Liver (tissue), 9 donors: Measurements from ENCODE around the gene NTM. TPM values are rescaled to one million over a fixed set of nuclear protein-coding genes. Genes with fewer than 3 reads are reported as not detected.

Source experiments
- DNase-seq: peaks from one replicate; pipeline ENCODE4 v3.0.0-alpha.2; 2017; ENCODE audit warnings: low spot score
- H3K27ac ChIP-seq, 2 donors: one replicate each; pipeline ENCODE4 v1.7.0; 2013; ENCODE audit warnings: inconsistent platforms in 2 of 2, low read length in 2 of 2, control low read depth in 1 of 2, low read depth in 1 of 2, mild to moderate bottlenecking in 1 of 2
- H3K27me3 ChIP-seq, 4 donors: one replicate each; pipeline versions ENCODE4 v1.6.1 to v1.7.0; 2013; ENCODE audit warnings: low read length in 3 of 4, inconsistent platforms in 1 of 4, mild to moderate bottlenecking in 1 of 4, moderate library complexity in 1 of 4; ENCODE audit not compliant: control insufficient read depth in 4 of 4, insufficient read depth in 4 of 4
- H3K36me3 ChIP-seq, 4 donors: one replicate each; pipeline versions ENCODE4 v1.6.1 to v1.7.0; 2013; ENCODE audit warnings: low read length in 3 of 4, mild to moderate bottlenecking in 3 of 4, low read depth in 1 of 4, moderate library complexity in 1 of 4; ENCODE audit not compliant: control insufficient read depth in 4 of 4, insufficient read depth in 3 of 4
- H3K4me1 ChIP-seq, 4 donors: one replicate each; pipeline versions ENCODE4 v1.6.1 to v1.7.0; 2013; ENCODE audit warnings: low read length in 3 of 4, mild to moderate bottlenecking in 3 of 4, moderate library complexity in 1 of 4; ENCODE audit not compliant: control insufficient read depth in 4 of 4, insufficient read depth in 4 of 4
- H3K4me3 ChIP-seq, 3 donors: one replicate each; pipeline versions ENCODE4 v1.6.1 to v1.7.0; 2013; ENCODE audit warnings: low read length in 3 of 3, control low read depth in 1 of 3, low read depth in 1 of 3, mild to moderate bottlenecking in 1 of 3
- H3K9ac ChIP-seq, 2 donors: one replicate each; pipeline ENCODE4 v1.7.0; 2013; ENCODE audit warnings: low read length in 2 of 2, mild to moderate bottlenecking in 2 of 2, moderate library complexity in 2 of 2, control low read depth in 1 of 2, low read depth in 1 of 2
- H3K9me3 ChIP-seq, 4 donors: one replicate each; pipeline versions ENCODE4 v1.6.1 to v1.7.0; 2013; ENCODE audit warnings: low read length in 3 of 4; ENCODE audit not compliant: control insufficient read depth in 4 of 4
- EGR1 ChIP-seq, 2 donors: IDR thresholded peaks; 2 replicates each; pipeline ENCODE4 v1.6.1; 2016 to 2018; ENCODE audit warnings: antibody characterized with exemption in 2 of 2, low read depth in 2 of 2
- FOXA1 ChIP-seq: IDR thresholded peaks from 2 replicates; pipeline ENCODE4 v1.6.1; 2016; ENCODE audit warnings: antibody characterized with exemption
- FOXA2 ChIP-seq: IDR thresholded peaks from 2 replicates; pipeline ENCODE4 v1.6.1; 2016; ENCODE audit warnings: antibody characterized with exemption
- GABPA ChIP-seq, 2 donors: IDR thresholded peaks in 1 of 2; conservative IDR thresholded peaks in 1 of 2; 2 replicates each; pipeline ENCODE4 v1.6.1; 2016; ENCODE audit warnings: antibody characterized with exemption in 2 of 2, mild to moderate bottlenecking in 1 of 2, moderate library complexity in 1 of 2
- HNF4A ChIP-seq, 2 donors: conservative IDR thresholded peaks; 2 replicates each; pipeline ENCODE4 v1.6.1; 2016; ENCODE audit warnings: antibody characterized with exemption in 2 of 2, mild to moderate bottlenecking in 2 of 2
- HNF4G ChIP-seq: IDR thresholded peaks from 2 replicates; pipeline ENCODE4 v1.6.1; 2016; ENCODE audit warnings: antibody characterized with exemption
- JUND ChIP-seq, 2 donors: IDR thresholded peaks; 2 replicates each; pipeline ENCODE4 v1.6.1; 2016; ENCODE audit warnings: antibody characterized with exemption in 2 of 2
- MAX ChIP-seq: IDR thresholded peaks from 2 replicates; pipeline ENCODE4 v1.6.1; 2016; ENCODE audit warnings: antibody characterized with exemption
- NR2F2 ChIP-seq: IDR thresholded peaks from 2 replicates; pipeline ENCODE4 v1.6.1; 2016; ENCODE audit warnings: antibody characterized with exemption
- RAD21 ChIP-seq, 2 donors: IDR thresholded peaks; 2 replicates each; pipeline ENCODE4 v1.6.1; 2016; ENCODE audit warnings: antibody characterized with exemption in 2 of 2, mild to moderate bottlenecking in 2 of 2
- REST ChIP-seq: IDR thresholded peaks from 2 replicates; pipeline ENCODE4 v1.6.1; 2016; ENCODE audit warnings: antibody characterized with exemption, mild to moderate bottlenecking
- RXRA ChIP-seq, 2 donors: IDR thresholded peaks; 2 replicates each; pipeline ENCODE4 v1.6.1; 2017 to 2018; ENCODE audit warnings: antibody characterized with exemption in 2 of 2, mild to moderate bottlenecking in 1 of 2
- SP1 ChIP-seq: IDR thresholded peaks from 2 replicates; pipeline ENCODE4 v1.6.1; 2018; ENCODE audit warnings: antibody characterized with exemption, mild to moderate bottlenecking
- TAF1 ChIP-seq: conservative IDR thresholded peaks from 2 replicates; pipeline ENCODE4 v1.6.1; 2016; ENCODE audit warnings: antibody characterized with exemption, mild to moderate bottlenecking
- YY1 ChIP-seq: IDR thresholded peaks from 2 replicates; pipeline ENCODE4 v1.6.1; 2016; ENCODE audit warnings: antibody characterized with exemption, mild to moderate bottlenecking
- ZBTB33 ChIP-seq: IDR thresholded peaks from 2 replicates; pipeline ENCODE4 v1.6.1; 2016; ENCODE audit warnings: antibody characterized with exemption
- WGBS: extraction: QIAGEN DNeasy Blood & Tissue Kit; methylation state at CpG from one replicate; pipeline ENCODE4 v1.1.7; 2013; 5-methylcytosine and 5-hydroxymethylcytosine counted together
- polyA plus RNA-seq, 2 donors: library from polyadenylated mRNA; stranded (reverse) in 1 of 2; unstranded in 1 of 2; fragments of 200-250 nt in 1 of 2; fragments of >200 nt in 1 of 2; fragmentation: Nextera tagmentation in 1 of 2; extraction: Ambion mirVana in 1 of 2; gene quantifications; one replicate each; pipeline versions ENCODE4 v1.2.1 to v1.2.3, GENCODE V29; 2013 to 2015
- total RNA-seq, 2 donors: library from RNA; depleted of rRNA; stranded (reverse); fragments of >200 nt; gene quantifications; one replicate each; pipeline ENCODE4 v1.2.3, GENCODE V29; 2014
- TF ChIP-seq, protein P1 (sequence below): IDR thresholded peaks from 2 replicates; pipeline ENCODE4 v1.6.1; 2016; ENCODE audit warnings: antibody characterized with exemption
- TF ChIP-seq, protein P2 (sequence below): fragments of 150-350 bp; IDR thresholded peaks from 2 replicates; pipeline ENCODE4 v1.5.1; 2017; ENCODE audit warnings: improper control_type of control experiment, low read depth, low read length; ENCODE audit not compliant: missing input control
- donor health status: healthy.
- donor health status: healthy.
- donor health status: healthy.
- donor health status: healthy.
- donor health status: healthy.

The NTM gene
- total and polyA plus RNA-seq, 4 donors = 0.08 to 1.1 (median 0.08) TPM; not detected in 1

DNA sequence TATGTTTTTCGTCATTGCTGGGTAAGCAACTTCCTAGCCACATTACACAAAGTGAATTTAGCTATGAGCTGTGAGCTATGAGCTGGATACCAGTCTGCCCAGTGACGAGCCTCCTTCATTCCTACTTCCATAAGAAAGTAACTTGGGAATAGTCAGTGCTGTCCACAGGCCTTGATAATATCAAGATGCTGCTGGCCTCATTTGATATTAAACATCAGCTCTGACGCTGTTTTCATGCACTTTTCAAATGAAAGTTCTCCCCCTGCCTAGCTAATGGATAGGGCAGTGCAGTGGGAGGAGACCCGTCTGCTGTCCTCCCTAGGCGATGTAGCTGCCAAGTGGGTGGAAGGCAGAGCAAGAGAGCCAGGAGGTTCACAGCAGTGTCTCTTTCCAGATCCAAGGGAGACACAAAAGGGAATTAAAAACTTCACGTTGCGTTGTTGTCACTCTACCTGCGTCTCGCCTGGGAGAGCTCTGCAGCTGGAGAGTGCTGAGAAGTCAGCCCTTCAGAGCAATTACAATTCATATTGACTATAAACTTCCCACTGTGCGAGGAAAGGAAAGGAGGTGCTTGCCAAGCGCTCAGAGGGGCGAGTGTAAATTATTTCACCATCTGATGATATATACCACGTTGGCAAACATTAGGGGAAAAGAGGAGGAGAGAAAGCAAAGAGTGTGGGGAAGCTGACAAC is 861.4 kb downstream of the NTM start:
- Histone ChIP-seq H3K4me3 (no peak overlapping the region), H3K27ac (no peak overlapping the region), H3K27me3 (peaks cover 0 to 5% (median 0%) of the 10 kb centered on the region in 4 donors), H3K36me3 (no peaks in the 10 kb centered on the region), H3K4me1 (no peaks in the 10 kb centered on the region), H3K9ac (no peak overlapping the region), H3K9me3 (no peaks in the 10 kb centered on the region)
- WGBS = 59% methylated on average over 13 of the region's 13 CpGs
- DNase-seq = no peak
- TF ChIP-seq ZBTB33 (no peak), SP1 (no peak), TAF1 (no peak), FOXA2 (no peak), RXRA (IDR thresholded peaks at IDR 0.05) (no peak), YY1 (no peak), JUND (IDR thresholded peaks at IDR 0.05) (no peak), FOXA1 (no peak), REST (no peak), NR2F2 (no peak), HNF4A (conservative IDR thresholded peaks at IDR 0.05) (no peak), RAD21 (IDR thresholded peaks at IDR 0.05) (no peak), EGR1 (IDR thresholded peaks at IDR 0.05; ENCODE audit: low read depth in 2 of 2) (no peak), MAX (no peak), GABPA (IDR thresholded peaks at IDR 0.05 in 1 of 2, conservative IDR thresholded peaks at IDR 0.05 in 1 of 2) (no peak), HNF4G (no peak)
- TF ChIP-seq, protein P1, sequence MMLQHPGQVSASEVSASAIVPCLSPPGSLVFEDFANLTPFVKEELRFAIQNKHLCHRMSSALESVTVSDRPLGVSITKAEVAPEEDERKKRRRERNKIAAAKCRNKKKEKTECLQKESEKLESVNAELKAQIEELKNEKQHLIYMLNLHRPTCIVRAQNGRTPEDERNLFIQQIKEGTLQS = no peak
- TF ChIP-seq, protein P2, sequence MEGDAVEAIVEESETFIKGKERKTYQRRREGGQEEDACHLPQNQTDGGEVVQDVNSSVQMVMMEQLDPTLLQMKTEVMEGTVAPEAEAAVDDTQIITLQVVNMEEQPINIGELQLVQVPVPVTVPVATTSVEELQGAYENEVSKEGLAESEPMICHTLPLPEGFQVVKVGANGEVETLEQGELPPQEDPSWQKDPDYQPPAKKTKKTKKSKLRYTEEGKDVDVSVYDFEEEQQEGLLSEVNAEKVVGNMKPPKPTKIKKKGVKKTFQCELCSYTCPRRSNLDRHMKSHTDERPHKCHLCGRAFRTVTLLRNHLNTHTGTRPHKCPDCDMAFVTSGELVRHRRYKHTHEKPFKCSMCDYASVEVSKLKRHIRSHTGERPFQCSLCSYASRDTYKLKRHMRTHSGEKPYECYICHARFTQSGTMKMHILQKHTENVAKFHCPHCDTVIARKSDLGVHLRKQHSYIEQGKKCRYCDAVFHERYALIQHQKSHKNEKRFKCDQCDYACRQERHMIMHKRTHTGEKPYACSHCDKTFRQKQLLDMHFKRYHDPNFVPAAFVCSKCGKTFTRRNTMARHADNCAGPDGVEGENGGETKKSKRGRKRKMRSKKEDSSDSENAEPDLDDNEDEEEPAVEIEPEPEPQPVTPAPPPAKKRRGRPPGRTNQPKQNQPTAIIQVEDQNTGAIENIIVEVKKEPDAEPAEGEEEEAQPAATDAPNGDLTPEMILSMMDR = no peak
